Measurements from ENCODE around the gene PAIP1. TPM values are rescaled to one million over a fixed set of nuclear protein-coding genes. Genes with fewer than 3 reads are reported as not detected.
A peak's percentile ranks its signal among the peaks of the same experiment; 100 is the strongest.
"Not testable (repeated sequence)": the region's sequence is repeated elsewhere in the genome, so short reads cannot be mapped to it uniquely, and the experiment has no call there.

The PAIP1 gene
- total RNA-seq, 4 donors from 2014 or later: 41.5 to 69.1 (median 47.4) TPM

- WGBS: 1% methylated on average over 34 of the region's 35 CpGs
Measured at GRCh38 chr5:43514816-43515677, 41.8 kb downstream of the PAIP1 start, which contains the start of gene C5orf34. Gene C5orf34 (minus strand): TSS chr5:43515148. CDS start chr5:43509339, 5,809 bp downstream.

GRCh38 chr5:43514471-43514815 lies 42.4 kb downstream of the PAIP1 start:
- DNase-seq (ENCODE audit: low spot score in 2 of 2): no peak
- TF ChIP-seq CTCF (IDR thresholded peaks at IDR 0.05) (no peak), EP300 (IDR thresholded peaks at IDR 0.05) (no peak), POLR2A (IDR thresholded peaks at IDR 0.05) (no peak), POLR2AphosphoS5 (IDR thresholded peaks at IDR 0.05) (no peak)
- Histone ChIP-seq H3K36me3 (no peaks in the 10 kb centered on the region), H3K4me3 (peak overlapping the region; percentile 63), H3K9me3 (no peaks in the 10 kb centered on the region), H3K27ac (peak overlapping the region; percentile 86), H3K4me1 (peaks cover 17% of the 10 kb centered on the region), H3K27me3 (no peaks in the 10 kb centered on the region)
- under 1% methylated on average over 6 of the region's 6 CpGs for WGBS

More at GRCh38 chr5:43514816-43515677, 41.8 kb downstream of the PAIP1 start, which contains the start of gene C5orf34:
- peak within 1 kb of the TSS; percentile 86 for H3K27ac ChIP-seq
- H3K9me3 ChIP-seq: no peaks in the 10 kb centered on the region
- H3K27me3 ChIP-seq: no peaks in the 10 kb centered on the region
- no peaks in the 10 kb centered on the region for H3K36me3 ChIP-seq
- peak; percentile 97 for DNase-seq (ENCODE audit: low spot score in 2 of 2)
- H3K4me1 ChIP-seq: peaks cover 17% of the 10 kb centered on the region
- peak within 1 kb of the TSS; percentile 63 for H3K4me3 ChIP-seq
- TF ChIP-seq POLR2A (IDR thresholded peaks at IDR 0.05) (peak in 1 of 2 donors; percentile 48), CTCF (IDR thresholded peaks at IDR 0.05) (no peak), EP300 (IDR thresholded peaks at IDR 0.05) (no peak), POLR2AphosphoS5 (IDR thresholded peaks at IDR 0.05) (peak in 2 of 3 donors; percentile 39 to 65)

GRCh38 chr5:43514025-43514424 lies 42.9 kb downstream of the PAIP1 start:
- no peaks in the 10 kb centered on the region for H3K27me3 ChIP-seq

GRCh38 chr5:43511062-43511461 lies 45.8 kb downstream of the PAIP1 start:
- not testable (repeated sequence) for DNase-seq (ENCODE audit: low spot score in 2 of 2); H3K36me3 ChIP-seq; H3K27ac ChIP-seq; H3K27me3 ChIP-seq; H3K4me3 ChIP-seq; H3K9me3 ChIP-seq
- 100% methylated on average over 1 of the region's 36 CpGs for whole genome bisulfite sequencing
- peaks cover 17% of the 10 kb centered on the region for H3K4me1 ChIP-seq

More at GRCh38 chr5:43514025-43514424, 42.9 kb downstream of the PAIP1 start:
- TF ChIP-seq POLR2AphosphoS5 (IDR thresholded peaks at IDR 0.05) (no peak), POLR2A (IDR thresholded peaks at IDR 0.05) (no peak), EP300 (IDR thresholded peaks at IDR 0.05) (no peak)
- Histone ChIP-seq H3K27ac (no peak overlapping the region), H3K4me3 (peak overlapping the region; percentile 63), H3K36me3 (no peaks in the 10 kb centered on the region), H3K4me1 (peaks cover 17% of the 10 kb centered on the region), H3K9me3 (no peaks in the 10 kb centered on the region)
- WGBS: 30% methylated on average over 4 of the region's 4 CpGs
- DNase-seq (ENCODE audit: low spot score in 2 of 2): no peak

GRCh38 chr5:43498581-43498980 lies 58.3 kb downstream of the PAIP1 start:
- H3K27ac ChIP-seq: no peak overlapping the region
- WGBS: 93% methylated on average over 2 of the region's 2 CpGs

More at GRCh38 chr5:43498581-43498980, 58.3 kb downstream of the PAIP1 start:
- TF ChIP-seq POLR2A (IDR thresholded peaks at IDR 0.05) (no peak), POLR2AphosphoS5 (IDR thresholded peaks at IDR 0.05) (no peak), CTCF (IDR thresholded peaks at IDR 0.05) (no peak), EP300 (IDR thresholded peaks at IDR 0.05) (no peak)
- Histone ChIP-seq H3K4me3 (no peak overlapping the region), H3K27me3 (no peaks in the 10 kb centered on the region), H3K9me3 (no peaks in the 10 kb centered on the region), H3K4me1 (no peaks in the 10 kb centered on the region), H3K36me3 (no peaks in the 10 kb centered on the region)
- no peak for DNase-seq (ENCODE audit: low spot score in 2 of 2)

Data from suprapubic skin (tissue), 4 donors.